Ovary (tissue), 9 donors: ENCODE results near the gene GADD45A. TPM values are rescaled to one million over a fixed set of nuclear protein-coding genes. Genes with fewer than 3 reads are reported as not detected.

Source experiments
- DNase-seq, 5 donors: peaks; one replicate each; pipeline ENCODE4 v3.0.0-alpha.2; 2019 to 2020
- H3K27ac ChIP-seq, 2 donors: fragments of 200-600 bp; one replicate each; pipeline versions ENCODE4 v1.5.1 to v1.8.0; 2019 to 2022
- H3K27me3 ChIP-seq: fragments of 200-600 bp; one replicate; pipeline ENCODE4 v1.8.0; 2022
- H3K36me3 ChIP-seq: fragments of 200-600 bp; sonication (generic); one replicate; pipeline ENCODE4 v1.5.1; 2019
- H3K4me1 ChIP-seq: one replicate; pipeline ENCODE4 v1.8.1; 2013; ENCODE audit warnings: mild to moderate bottlenecking, moderate library complexity; ENCODE audit not compliant: insufficient read depth
- H3K4me3 ChIP-seq: fragments of 200-600 bp; sonication (generic); one replicate; pipeline ENCODE4 v1.5.1; 2017
- H3K9me3 ChIP-seq, 2 donors: fragments of 200-600 bp in 1 of 2; sonication (generic) in 1 of 2; one replicate each; pipeline versions ENCODE4 v1.5.1 to v1.8.1; 2013 to 2019; ENCODE audit warnings: mild to moderate bottlenecking in 1 of 2, moderate library complexity in 1 of 2
- EP300 ChIP-seq: sonication (generic); formaldehyde crosslinking; IDR thresholded peaks from one replicate; pipeline ENCODE4 v1.6.1; 2017; ENCODE audit warnings: antibody characterized with exemption
- POLR2A ChIP-seq: fragments of 450-650 bp; IDR thresholded peaks from one replicate; pipeline ENCODE4 v1.6.1; 2017; ENCODE audit warnings: antibody characterized with exemption, mild to moderate bottlenecking, moderate library complexity
- WGBS, 3 donors: extraction: QIAGEN DNeasy Blood & Tissue Kit in 1 of 3; methylation state at CpG; one replicate each; pipeline versions ENCODE4 v1.1.5 to v1.1.7; 2013 to 2017; 5-methylcytosine and 5-hydroxymethylcytosine counted together
- intact Hi-C, 4 donors: fragments of 100-400 bp; cut with DNase I; formaldehyde crosslinking; loops; one replicate each; pipeline versions ENCODE4 v1.11.0 to v1.15.1; 2022 to 2023
- polyA plus RNA-seq, 2 donors: library from polyadenylated mRNA; stranded (reverse); fragments of 200-250 nt in 1 of 2; fragments of 350-450 nt in 1 of 2; fragmentation: Illumina TruSeq in 1 of 2; extraction: RNeasy Lipid Tissue Mini Kit (QIAGEN cat#74804) in 1 of 2; gene quantifications; one replicate each; pipeline ENCODE4 v1.2.3, GENCODE V29; 2013 to 2014
- total RNA-seq, 7 donors: library from RNA; depleted of rRNA in 2 of 7; stranded (reverse); fragments of >200 nt in 2 of 7; fragmentation: NEBNext Ultra II Directional in 3 of 7; extraction: Animal tissue kit (Norgen Biotek cat#: 25700) in 3 of 7; gene quantifications; one replicate each; pipeline versions ENCODE4 v1.1.0 to v1.2.4, GENCODE V29; 2016 to 2023
- TF ChIP-seq, protein P1 (sequence below), 3 donors: fragments of 450-650 bp in 2 of 3; fragments of 200-600 bp in 1 of 3; IDR thresholded peaks; one replicate each; pipeline versions ENCODE4 v1.5.1 to v1.8.0; 2016 to 2022; ENCODE audit warnings: antibody characterized with exemption in 3 of 3, mild to moderate bottlenecking in 1 of 3
- donor health status: DM: no; HTN: no; CAD: no; lungs with moderate emphysema.
- donor health status: DM: no; HTN: no; CAD: no.
- donor health status: Bipolar disorder and iron deficiency.
- donor health status: DM: yes; HTN: yes; CAD: no.
- donor health status: DM: no; HTN: no; CAD: no.
- donor health status: DM: yes; HTN: yes; CAD: no.

The GADD45A gene
- total and polyA plus RNA-seq, 9 donors, result 22.1 to 132 (median 37.5) TPM

DNA sequence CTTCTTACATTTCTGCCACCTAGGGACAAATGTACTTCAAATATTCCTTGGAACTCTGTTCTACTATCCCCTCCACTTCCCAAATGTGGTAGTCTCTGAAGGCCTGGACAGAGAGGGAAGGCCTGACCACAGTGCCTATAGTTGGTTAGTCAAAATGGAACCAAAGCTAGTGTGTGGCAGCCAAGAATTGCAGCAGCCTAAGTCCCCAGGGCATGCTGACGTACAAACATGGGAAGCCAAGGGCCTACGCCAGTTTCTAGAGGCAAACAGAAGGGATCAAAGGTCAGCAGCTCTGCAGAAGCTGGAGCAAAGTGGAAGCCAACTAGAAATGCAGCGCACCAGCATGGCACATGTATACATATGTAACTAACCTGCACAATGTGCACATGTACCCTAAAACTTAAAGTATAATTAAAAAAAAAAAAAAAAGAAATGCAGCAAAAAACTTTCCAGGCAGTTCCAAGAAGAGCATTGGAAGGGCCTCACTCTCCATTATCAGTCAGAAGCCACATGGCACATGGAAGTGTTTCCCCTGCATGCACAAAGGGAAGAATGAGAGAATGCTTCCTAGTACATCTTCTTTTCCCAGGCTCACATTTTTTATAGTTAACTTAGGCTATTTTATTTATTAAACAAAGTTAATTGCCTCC is 39.4 kb upstream of the GADD45A start:
- TF ChIP-seq EP300 (no peak), POLR2A (no peak)
- TF ChIP-seq, protein P1, sequence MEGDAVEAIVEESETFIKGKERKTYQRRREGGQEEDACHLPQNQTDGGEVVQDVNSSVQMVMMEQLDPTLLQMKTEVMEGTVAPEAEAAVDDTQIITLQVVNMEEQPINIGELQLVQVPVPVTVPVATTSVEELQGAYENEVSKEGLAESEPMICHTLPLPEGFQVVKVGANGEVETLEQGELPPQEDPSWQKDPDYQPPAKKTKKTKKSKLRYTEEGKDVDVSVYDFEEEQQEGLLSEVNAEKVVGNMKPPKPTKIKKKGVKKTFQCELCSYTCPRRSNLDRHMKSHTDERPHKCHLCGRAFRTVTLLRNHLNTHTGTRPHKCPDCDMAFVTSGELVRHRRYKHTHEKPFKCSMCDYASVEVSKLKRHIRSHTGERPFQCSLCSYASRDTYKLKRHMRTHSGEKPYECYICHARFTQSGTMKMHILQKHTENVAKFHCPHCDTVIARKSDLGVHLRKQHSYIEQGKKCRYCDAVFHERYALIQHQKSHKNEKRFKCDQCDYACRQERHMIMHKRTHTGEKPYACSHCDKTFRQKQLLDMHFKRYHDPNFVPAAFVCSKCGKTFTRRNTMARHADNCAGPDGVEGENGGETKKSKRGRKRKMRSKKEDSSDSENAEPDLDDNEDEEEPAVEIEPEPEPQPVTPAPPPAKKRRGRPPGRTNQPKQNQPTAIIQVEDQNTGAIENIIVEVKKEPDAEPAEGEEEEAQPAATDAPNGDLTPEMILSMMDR (IDR thresholded peaks at IDR 0.05), result no peak
- H3K4me3 ChIP-seq, result no peak overlapping the region
- DNase-seq, result peak in 3 of 5 donors; percentile 48 to 66 (median 54)
- no peaks in the 10 kb centered on the region for H3K27me3 ChIP-seq
- H3K36me3 ChIP-seq, result no peaks in the 10 kb centered on the region
- peak overlapping the region in 1 of 2 donors; percentile 41 for H3K27ac ChIP-seq
- intact Hi-C loops, result no loop called here
- 65 to 80% (median 71%) methylated on average over 3 of the region's 3 CpGs for WGBS, 3 donors
- peaks cover 10% of the 10 kb centered on the region for H3K4me1 ChIP-seq
- no peaks in the 10 kb centered on the region for H3K9me3 ChIP-seq

DNA sequence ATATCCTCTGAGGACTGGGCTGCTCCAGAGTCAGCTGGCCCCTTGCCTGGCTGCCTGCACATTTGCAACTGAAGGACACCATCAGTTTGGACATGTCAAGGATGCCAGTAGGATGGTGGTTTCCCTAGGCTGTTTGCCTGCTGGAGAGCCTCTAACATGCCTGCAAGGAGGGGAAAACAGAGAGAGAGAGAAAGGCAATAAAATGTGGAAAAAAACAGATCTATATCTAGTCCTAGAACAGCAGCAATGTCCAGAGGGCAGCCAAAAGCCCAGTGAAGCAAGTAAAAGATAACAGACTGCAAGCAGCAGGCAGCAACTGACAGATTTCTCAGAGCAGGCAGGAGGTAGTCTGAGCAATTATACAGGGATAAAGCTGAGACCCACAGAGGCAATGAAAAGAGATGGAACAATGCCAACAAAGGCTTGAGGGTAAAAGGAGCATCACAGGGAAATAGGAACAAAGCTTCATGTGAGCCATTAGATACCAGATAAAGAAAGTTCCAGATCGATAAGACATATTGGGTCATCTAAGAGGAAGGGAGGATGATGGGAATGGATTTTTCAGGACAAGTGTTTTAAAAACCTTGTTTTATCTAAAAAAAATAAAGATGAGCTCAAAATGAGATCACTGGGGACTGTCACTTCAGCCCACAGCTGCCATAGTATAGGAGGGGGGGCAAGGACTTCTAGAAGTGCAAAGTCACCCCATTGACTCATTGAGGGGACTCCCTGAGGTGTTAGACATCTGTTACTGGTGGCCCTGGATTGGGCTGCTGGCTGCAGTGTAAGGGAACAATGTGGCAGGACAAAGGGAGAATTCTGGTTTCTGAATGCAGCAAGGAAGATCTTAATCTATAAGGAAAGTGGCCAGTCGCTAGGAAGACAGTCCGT is 38.6 kb upstream of the GADD45A start:
- H3K27me3 ChIP-seq, result no peaks in the 10 kb centered on the region
- TF ChIP-seq POLR2A, result no peak
- no peak for TF ChIP-seq EP300
- TF ChIP-seq, protein P1 (IDR thresholded peaks at IDR 0.05), result no peak
- peak; percentile 43 to 71 (median 49) for DNase-seq
- WGBS, 3 donors, result 63 to 75% (median 72%) methylated on average over 3 of the region's 3 CpGs
- H3K27ac ChIP-seq, result peak overlapping the region in 1 of 2 donors; percentile 41
- no peak overlapping the region for H3K4me3 ChIP-seq
- intact Hi-C loops, result no loop called here
- H3K9me3 ChIP-seq, result no peaks in the 10 kb centered on the region
- peaks cover 10% of the 10 kb centered on the region for H3K4me1 ChIP-seq
- no peaks in the 10 kb centered on the region for H3K36me3 ChIP-seq

DNA sequence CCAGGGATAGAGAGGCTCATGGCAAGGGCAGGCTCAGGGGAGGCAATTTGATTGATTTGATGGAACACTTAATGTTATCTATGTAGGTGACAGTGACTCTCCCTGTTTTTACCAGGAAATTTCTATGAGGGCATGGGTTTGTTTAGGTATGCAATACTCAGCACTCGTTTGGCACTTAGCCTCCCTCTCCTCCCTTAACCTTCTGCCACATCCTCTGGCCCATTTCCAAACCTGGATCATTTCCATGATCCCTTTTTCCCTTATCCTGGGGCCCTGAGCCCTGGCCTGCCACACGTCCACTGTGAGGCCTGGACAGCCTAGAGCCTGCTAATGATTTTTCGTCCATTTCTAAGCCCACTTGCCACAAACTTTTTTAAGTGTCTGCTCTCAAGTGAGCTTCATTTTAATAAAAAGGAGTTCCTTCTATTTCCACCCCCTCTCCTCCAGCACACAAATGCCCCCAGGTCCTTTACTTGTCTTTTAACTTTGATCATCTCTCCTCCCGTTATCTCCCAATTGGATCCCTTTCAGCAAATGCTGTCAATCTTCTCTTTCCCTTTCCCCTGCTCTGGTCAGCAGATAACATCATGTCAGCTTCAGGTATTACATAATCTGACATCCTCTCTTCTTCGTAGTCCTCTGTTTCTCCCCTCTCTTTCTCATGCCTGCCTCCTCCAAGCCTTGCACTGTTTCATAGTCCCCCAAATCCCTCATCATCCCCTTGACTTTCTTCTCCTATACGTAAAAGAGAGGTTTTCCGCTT is 37.8 kb upstream of the GADD45A start:
- H3K27ac ChIP-seq, result peak overlapping the region in 1 of 2 donors; percentile 41

More for the DNA sequence above, 37.8 kb upstream of the GADD45A start:
- DNase-seq, result no peak
- Histone ChIP-seq H3K4me3 (no peak overlapping the region), H3K27me3 (no peaks in the 10 kb centered on the region), H3K4me1 (peaks cover 10% of the 10 kb centered on the region), H3K36me3 (no peaks in the 10 kb centered on the region), H3K9me3 (no peaks in the 10 kb centered on the region)
- TF ChIP-seq EP300, result no peak
- TF ChIP-seq, protein P1 (IDR thresholded peaks at IDR 0.05), result no peak
- TF ChIP-seq POLR2A, result no peak
- intact Hi-C loops, result no loop called here
- WGBS, 3 donors, result 67 to 74% (median 67%) methylated on average over 7 of the region's 7 CpGs
